ENCODE data around the gene FHAD1. TPM values are rescaled to one million over a fixed set of nuclear protein-coding genes. Genes with fewer than 3 reads are reported as not detected.

Gene FHAD1
- total RNA-seq, 1 experiment from 2014 or later = 1.9 TPM

GRCh38 chr1:15441247-15441646 is 194.2 kb downstream of the FHAD1 start:
- H3K27ac Mint-ChIP-seq = no peak overlapping the region
- no peak overlapping the region for H4K8ac ChIP-seq (replicated peaks; ENCODE audit: insufficient read length, low read depth, low read length)

More at GRCh38 chr1:15441247-15441646, 194.2 kb downstream of the FHAD1 start:
- Mint-ChIP-seq H3K36me3 (ENCODE audit: insufficient read depth in 1 of 3, low read depth in 3 of 3) (no peaks in the 10 kb centered on the region), H3K4me3 (no peak overlapping the region), H3K4me1 (no peaks in the 10 kb centered on the region), H3K9me3 (no peaks in the 10 kb centered on the region; a peak in 1 of 5 replicates), H3K27me3 (ENCODE audit: low read depth) (peaks cover 6% of the 10 kb centered on the region)
- no peaks in the 10 kb centered on the region for H4K20me1 ChIP-seq (ENCODE audit: control insufficient read depth, insufficient read depth, insufficient read length)
- no peak overlapping the region for H2AFZ ChIP-seq (ENCODE audit: low read length)
- no peak overlapping the region for H3K18ac ChIP-seq (ENCODE audit: insufficient read length, low read depth, low read length)
- no peaks in the 10 kb centered on the region for H3K79me2 ChIP-seq (ENCODE audit: insufficient read depth, low read length)
- no peak overlapping the region for H2BK120ac ChIP-seq (ENCODE audit: low read depth, low read length, poor library complexity, severe bottlenecking)
- no peak overlapping the region for H2BK20ac ChIP-seq (ENCODE audit: low read depth, low read length, poor library complexity, severe bottlenecking)
- H3K4me2 ChIP-seq (ENCODE audit: insufficient read depth, insufficient read length, low read length) = no peak overlapping the region
- H3K56ac ChIP-seq (ENCODE audit: insufficient read length, low read depth, low read length) = no peak overlapping the region
- H3K14ac ChIP-seq (ENCODE audit: insufficient read depth, low read length) = no peak overlapping the region
- WGBS (ENCODE audit: extremely low coverage, insufficient read length, low lambda C conversion rate) = no CpG with 5 or more reads among the region's 6 CpGs
- no peak overlapping the region for H3K4ac ChIP-seq (ENCODE audit: low read depth, low read length)
- H3K27me3 ChIP-seq (ENCODE audit: insufficient read depth, low read length) = no peaks in the 10 kb centered on the region
- H3K23ac ChIP-seq (ENCODE audit: insufficient read length, low read depth, low read length) = no peak overlapping the region
- H3K4me1 ChIP-seq (ENCODE audit: insufficient read depth, low read length) = no peaks in the 10 kb centered on the region
- H3K9me3 ChIP-seq (ENCODE audit: control insufficient read depth, low read depth, low read length) = no peaks in the 10 kb centered on the region
- no peak for DNase-seq
- no peak overlapping the region for H2AK5ac ChIP-seq (ENCODE audit: insufficient read length, low read length)
- H3K23me2 ChIP-seq (ENCODE audit: insufficient read length, low read depth, low read length, poor library complexity, severe bottlenecking) = no peaks in the 10 kb centered on the region
- H2BK12ac ChIP-seq (ENCODE audit: insufficient read length, low read depth, low read length) = no peak overlapping the region
- H2BK5ac ChIP-seq (ENCODE audit: insufficient read length, low read length) = no peak overlapping the region
- no peak overlapping the region for H2BK15ac ChIP-seq (ENCODE audit: low read depth, low read length)
- H4K5ac ChIP-seq (ENCODE audit: insufficient read length, low read depth, low read length) = no peak overlapping the region
- no peaks in the 10 kb centered on the region for H3K79me1 ChIP-seq (ENCODE audit: insufficient read depth, low read depth, low read length, poor library complexity, severe bottlenecking)
- H4K91ac ChIP-seq (ENCODE audit: insufficient read length, low read depth, low read length) = no peak overlapping the region
- no peak overlapping the region for H3K27ac ChIP-seq (ENCODE audit: insufficient read length, low read depth, low read length)
- no peak overlapping the region for H3T11ph ChIP-seq (ENCODE audit: low read length)
- TF ChIP-seq CTCF (conservative IDR thresholded peaks at IDR 0.05) = no peak
- no peak overlapping the region for H3K9ac ChIP-seq (ENCODE audit: extremely low read depth, insufficient read length, low read length)
